Loucy (cell line): Measurements from ENCODE around the gene APOBEC3B.
A peak's percentile ranks its signal among the peaks of the same experiment; 100 is the strongest.
"Not testable (repeated sequence)": the region's sequence is repeated elsewhere in the genome, so short reads cannot be mapped to it uniquely, and the experiment has no call there.

Experiments
- H2AFZ ChIP-seq: fragments of 200-600 bp; sonication (generic); 2 replicates; pipeline ENCODE4 v1.6.0; 2016; ENCODE audit warnings: antibody characterized with exemption, mild to moderate bottlenecking, low read length, moderate library complexity
- H3F3A ChIP-seq: fragments of 200-600 bp; 2 replicates; pipeline ENCODE4 v1.6.0; 2016; ENCODE audit warnings: antibody characterized with exemption, low read depth, mild to moderate bottlenecking
- H3K27me3 ChIP-seq: fragments of 200-600 bp; sonication (generic); 2 replicates; pipeline ENCODE4 v1.6.1; 2014; ENCODE audit warnings: low read length, mild to moderate bottlenecking; ENCODE audit not compliant: insufficient read depth, poor library complexity, severe bottlenecking
- H3K36me3 ChIP-seq: fragments of 200-600 bp; sonication (generic); 2 replicates; pipeline ENCODE4 v1.6.1; 2016; ENCODE audit warnings: low read length; ENCODE audit not compliant: insufficient read depth
- H3K4me1 ChIP-seq: fragments of 200-600 bp; sonication (generic); 2 replicates; pipeline ENCODE4 v1.5.1; 2014; ENCODE audit warnings: low read length, mild to moderate bottlenecking; ENCODE audit not compliant: insufficient read depth, poor library complexity, severe bottlenecking
- H3K4me2 ChIP-seq: fragments of 200-600 bp; sonication (generic); 2 replicates; pipeline ENCODE4 v1.6.0; 2014; ENCODE audit warnings: antibody characterized with exemption, low read length, low read depth, mild to moderate bottlenecking; ENCODE audit not compliant: poor library complexity, severe bottlenecking
- H3K4me3 ChIP-seq: fragments of 200-600 bp; sonication (generic); 2 replicates; pipeline ENCODE4 v1.5.1; 2014; ENCODE audit warnings: low read length, mild to moderate bottlenecking, mixed read lengths; ENCODE audit not compliant: poor library complexity, severe bottlenecking
- H3K79me2 ChIP-seq: fragments of 200-600 bp; sonication (generic); 2 replicates; pipeline ENCODE4 v1.6.1; 2014; ENCODE audit warnings: low read length; ENCODE audit not compliant: insufficient read depth
- H3K9ac ChIP-seq: fragments of 200-600 bp; sonication (generic); 2 replicates; pipeline ENCODE4 v1.6.0; 2014; ENCODE audit warnings: mild to moderate bottlenecking, low read depth, low read length, moderate library complexity; ENCODE audit not compliant: poor library complexity, severe bottlenecking
- H3K9me2 ChIP-seq: fragments of 200-600 bp; sonication (generic); replicated peaks from 2 replicates; pipeline ENCODE4 v1.6.1; 2016; ENCODE audit warnings: low read depth, low read length, mixed read lengths
- H3K9me3 ChIP-seq: fragments of 200-600 bp; sonication (generic); 2 replicates; pipeline ENCODE4 v1.6.1; 2014; ENCODE audit warnings: mild to moderate bottlenecking, antibody characterized with exemption, low read length, low read depth; ENCODE audit not compliant: insufficient read depth
- H4K20me1 ChIP-seq: fragments of 200-600 bp; sonication (generic); 2 replicates; pipeline ENCODE4 v1.6.0; 2014; ENCODE audit warnings: antibody characterized with exemption, low read length, mild to moderate bottlenecking; ENCODE audit not compliant: insufficient read depth, poor library complexity, severe bottlenecking
- EZH2phosphoT487 ChIP-seq: fragments of 200-600 bp; IDR thresholded peaks from 2 replicates; pipeline ENCODE4 v1.6.1; 2018; ENCODE audit warnings: antibody characterized with exemption, mild to moderate bottlenecking, moderate library complexity, borderline replicate concordance
- TF ChIP-seq, protein P1 (sequence below): fragments of 200-600 bp; sonication (generic); conservative IDR thresholded peaks from 2 replicates; pipeline ENCODE4 v1.5.1; 2014; ENCODE audit warnings: mild to moderate bottlenecking, antibody characterized with exemption, low read length

Gene APOBEC3B

DNA sequence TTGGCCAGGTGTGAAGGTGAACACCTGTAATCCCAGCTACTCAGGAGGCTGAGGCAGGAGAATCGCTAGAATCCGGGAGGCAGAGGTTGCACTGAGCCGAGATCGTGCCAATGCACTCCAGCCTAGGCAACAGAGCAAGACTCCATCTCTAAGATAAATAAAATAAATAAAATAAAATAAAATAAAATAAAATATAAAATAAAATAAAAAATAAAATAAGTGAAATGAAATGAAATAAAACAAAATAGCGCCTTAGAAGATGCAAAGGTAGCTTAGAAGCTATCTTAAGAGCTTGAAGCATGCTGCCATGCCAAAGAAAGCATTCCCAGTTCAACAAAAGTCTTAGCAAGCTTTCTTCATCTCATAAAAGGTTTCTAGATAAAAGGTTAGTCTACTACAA lies 25.0 kb downstream of the APOBEC3B start:
- Histone ChIP-seq H3K9me3 (no peaks in the 10 kb centered on the region), H3K4me2 (no peak overlapping the region), H3K9me2 (no peaks in the 10 kb centered on the region), H4K20me1 (no peaks in the 10 kb centered on the region), H3K79me2 (no peaks in the 10 kb centered on the region), H3K9ac (no peak overlapping the region), H3K4me3 (no peak overlapping the region), H3F3A (no peaks in the 10 kb centered on the region), H2AFZ (no peak overlapping the region), H3K4me1 (peaks cover 11% of the 10 kb centered on the region), H3K27me3 (no peaks in the 10 kb centered on the region), H3K36me3 (no peaks in the 10 kb centered on the region)
- TF ChIP-seq, protein P1, sequence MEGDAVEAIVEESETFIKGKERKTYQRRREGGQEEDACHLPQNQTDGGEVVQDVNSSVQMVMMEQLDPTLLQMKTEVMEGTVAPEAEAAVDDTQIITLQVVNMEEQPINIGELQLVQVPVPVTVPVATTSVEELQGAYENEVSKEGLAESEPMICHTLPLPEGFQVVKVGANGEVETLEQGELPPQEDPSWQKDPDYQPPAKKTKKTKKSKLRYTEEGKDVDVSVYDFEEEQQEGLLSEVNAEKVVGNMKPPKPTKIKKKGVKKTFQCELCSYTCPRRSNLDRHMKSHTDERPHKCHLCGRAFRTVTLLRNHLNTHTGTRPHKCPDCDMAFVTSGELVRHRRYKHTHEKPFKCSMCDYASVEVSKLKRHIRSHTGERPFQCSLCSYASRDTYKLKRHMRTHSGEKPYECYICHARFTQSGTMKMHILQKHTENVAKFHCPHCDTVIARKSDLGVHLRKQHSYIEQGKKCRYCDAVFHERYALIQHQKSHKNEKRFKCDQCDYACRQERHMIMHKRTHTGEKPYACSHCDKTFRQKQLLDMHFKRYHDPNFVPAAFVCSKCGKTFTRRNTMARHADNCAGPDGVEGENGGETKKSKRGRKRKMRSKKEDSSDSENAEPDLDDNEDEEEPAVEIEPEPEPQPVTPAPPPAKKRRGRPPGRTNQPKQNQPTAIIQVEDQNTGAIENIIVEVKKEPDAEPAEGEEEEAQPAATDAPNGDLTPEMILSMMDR: no peak
- TF ChIP-seq EZH2phosphoT487: no peak

DNA sequence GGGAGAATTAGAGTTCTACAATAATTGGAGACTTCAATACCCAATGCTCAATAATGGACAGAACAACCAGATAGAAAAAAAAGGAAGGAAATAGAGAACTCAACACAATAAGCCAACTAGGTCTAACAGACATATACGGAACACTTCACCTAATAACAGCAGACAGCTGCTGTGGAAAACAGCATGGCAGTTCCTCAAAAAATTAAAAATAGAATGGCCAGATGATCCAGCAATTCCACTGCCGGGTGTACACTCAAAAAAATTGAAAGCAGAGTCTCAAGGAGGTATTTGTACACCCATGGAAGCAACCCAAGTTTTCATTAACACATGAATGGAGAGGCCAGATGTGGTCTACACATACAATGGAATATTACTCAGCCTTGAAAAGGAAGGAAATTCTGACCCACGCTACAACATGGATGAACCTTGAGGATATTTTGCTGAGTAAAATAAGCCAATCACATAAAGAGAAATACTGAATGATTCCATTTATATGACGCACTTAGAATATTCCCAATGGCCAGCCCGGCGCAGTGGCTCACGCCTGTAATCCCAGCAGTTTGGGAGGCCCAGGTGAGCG lies 26.2 kb downstream of the APOBEC3B start:
- not testable (repeated sequence) for H3F3A ChIP-seq, H3K4me2 ChIP-seq, H3K4me3 ChIP-seq, H4K20me1 ChIP-seq, H2AFZ ChIP-seq, H3K9ac ChIP-seq, H3K27me3 ChIP-seq, H3K9me3 ChIP-seq, H3K9me2 ChIP-seq, H3K79me2 ChIP-seq, H3K36me3 ChIP-seq
- peaks cover 20% of the 10 kb centered on the region for H3K4me1 ChIP-seq

DNA sequence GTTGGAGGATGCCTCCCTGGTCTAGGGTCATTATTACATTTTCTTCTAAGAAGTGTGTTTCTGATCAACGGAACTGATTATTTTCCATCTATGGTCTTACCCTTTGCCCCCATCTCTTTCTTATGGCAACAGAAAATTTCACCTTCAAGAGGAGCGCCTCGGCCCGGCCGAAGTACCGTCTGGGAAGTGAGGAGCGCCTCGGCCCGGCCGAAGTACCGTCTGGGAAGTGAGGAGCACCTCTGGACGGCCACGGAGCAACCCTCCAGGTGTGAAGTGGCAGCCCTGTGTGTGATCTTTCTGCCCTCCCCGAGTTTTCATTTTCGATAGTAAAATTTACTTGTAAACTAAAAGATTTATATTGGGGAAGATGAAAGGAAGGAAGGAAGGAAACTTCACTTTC lies 28.8 kb downstream of the APOBEC3B start:
- peak overlapping the region; percentile 36 for H3K9ac ChIP-seq
- H3F3A ChIP-seq: no peaks in the 10 kb centered on the region
- H3K9me3 ChIP-seq: no peaks in the 10 kb centered on the region
- no peak for TF ChIP-seq EZH2phosphoT487
- TF ChIP-seq, protein P1: no peak
- peak overlapping the region; percentile 36; the same call in 1 of the 2 replicates for H2AFZ ChIP-seq
- no peaks in the 10 kb centered on the region for H3K9me2 ChIP-seq
- no peak overlapping the region for H3K4me3 ChIP-seq
- H3K4me1 ChIP-seq: peaks cover 29% of the 10 kb centered on the region
- H3K36me3 ChIP-seq: no peaks in the 10 kb centered on the region
- peaks cover 16% of the 10 kb centered on the region for H3K79me2 ChIP-seq
- no peaks in the 10 kb centered on the region for H4K20me1 ChIP-seq
- no peak overlapping the region for H3K4me2 ChIP-seq
- H3K27me3 ChIP-seq: no peaks in the 10 kb centered on the region
